KG1 (cell line): ENCODE results near the gene NOL4L.
"Not testable (repeated sequence)": the region's sequence is repeated elsewhere in the genome, so short reads cannot be mapped to it uniquely, and the experiment has no call there.

Experiments
- DNase-seq: peaks from one replicate; lab custom pipeline; 2025; lab: John Stamatoyannopoulos, UW

Gene NOL4L

GRCh38 chr20:32421290-32421689, 163.8 kb downstream of the NOL4L start:
- DNase-seq = no peak

GRCh38 chr20:32418376-32418775, 166.8 kb downstream of the NOL4L start:
- DNase-seq = no peak

GRCh38 chr20:32416206-32416605, 168.9 kb downstream of the NOL4L start:
- no peak for DNase-seq

GRCh38 chr20:32415494-32415893, 169.6 kb downstream of the NOL4L start:
- DNase-seq = no peak

- DNase-seq = no peak
These were observed 173.0 kb downstream of the NOL4L start for GRCh38 chr20:32411955-32412706.

GRCh38 chr20:32407131-32407750, 177.9 kb downstream of the NOL4L start:
- DNase-seq = not testable (repeated sequence)

- no peak for DNase-seq
These were observed 178.4 kb downstream of the NOL4L start for GRCh38 chr20:32406701-32407100.

GRCh38 chr20:32404017-32404416, 181.1 kb downstream of the NOL4L start:
- DNase-seq = no peak

GRCh38 chr20:32400476-32400875, 184.7 kb downstream of the NOL4L start:
- DNase-seq = no peak

GRCh38 chr20:32397567-32398084, 187.5 kb downstream of the NOL4L start:
- DNase-seq = no peak

GRCh38 chr20:32396646-32397160, 188.4 kb downstream of the NOL4L start:
- no peak for DNase-seq

GRCh38 chr20:32395066-32395465, 190.1 kb downstream of the NOL4L start:
- no peak for DNase-seq
